H1 (cell line): ENCODE results near the gene RAMP1. TPM values are rescaled to one million over a fixed set of nuclear protein-coding genes. Genes with fewer than 3 reads are reported as not detected.

Source experiments
- CTCF ChIA-PET: fragments of 300-600 bp; sonication (Branson Sonifier 250); formaldehyde crosslinking; loops from one replicate; lab custom pipeline; 2021; ENCODE audit not compliant: partially characterized antibody; lab: Charles Lee
- POLR2A ChIA-PET: fragments of 300-600 bp; sonication (Branson Sonifier 250); formaldehyde crosslinking; loops from one replicate; lab custom pipeline; 2021; ENCODE audit warnings: inconsistent platforms; ENCODE audit not compliant: partially characterized antibody; lab: Charles Lee
- DNase-seq, 2 experiments: peaks; one replicate each; pipeline versions ENCODE4 v3.0.0 to v3.0.0-alpha.2; 2010 to 2022; ENCODE audit warnings: low spot score in 2 of 2, low read depth in 1 of 2, mixed read lengths in 1 of 2
- FAIRE-seq: peaks from 2 replicates; lab custom pipeline; 2011; peaks lifted over from hg19 to GRCh38; lab: Jason Lieb, UNC
- H2AFZ ChIP-seq: 2 replicates; pipeline ENCODE4 v1.8.1; 2012; ENCODE audit warnings: low read length, inconsistent platforms
- H2AK5ac ChIP-seq: 2 replicates; pipeline ENCODE4 v1.6.1; 2013; ENCODE audit warnings: low read depth, low read length
- H2BK120ac ChIP-seq: replicated peaks from 2 replicates; pipeline ENCODE3; 2013; ENCODE audit warnings: low read depth, low read length, inconsistent platforms
- H2BK12ac ChIP-seq: 2 replicates; pipeline ENCODE4 v1.6.1; 2013; ENCODE audit warnings: low read depth, low read length
- H2BK15ac ChIP-seq: 2 replicates; pipeline ENCODE4 v1.6.1; 2013; ENCODE audit warnings: low read length
- H2BK20ac ChIP-seq: 2 replicates; pipeline ENCODE4 v1.6.1; 2013; ENCODE audit warnings: low read length
- H2BK5ac ChIP-seq: 2 replicates; pipeline ENCODE4 v1.6.1; 2013; ENCODE audit warnings: low read depth, low read length
- H3K14ac ChIP-seq: 2 replicates; pipeline ENCODE4 v1.6.1; 2013; ENCODE audit warnings: inconsistent platforms; ENCODE audit not compliant: insufficient read length
- H3K18ac ChIP-seq: 2 replicates; pipeline ENCODE4 v1.6.1; 2013; ENCODE audit warnings: low read length; ENCODE audit errors: extremely low read depth
- H3K23ac ChIP-seq: 2 replicates; pipeline ENCODE4 v1.6.1; 2013; ENCODE audit warnings: inconsistent platforms; ENCODE audit not compliant: insufficient read length
- H3K23me2 ChIP-seq: 2 replicates; pipeline ENCODE4 v1.6.1; 2013; ENCODE audit warnings: low read depth, low read length
- H3K27ac ChIP-seq: 2 replicates; pipeline ENCODE4 v1.6.1; 2011; ENCODE audit warnings: low read depth, low read length, inconsistent platforms
- H3K27me3 ChIP-seq, 4 experiments: replicated peaks in 1 of 4; 1 replicate in 1 of 4; 2 replicates in 3 of 4; pipeline versions ENCODE4 v1.6.1 to v1.8.1; 2011 to 2013; ENCODE audit warnings: low read length in 3 of 4, mild to moderate bottlenecking in 3 of 4, inconsistent platforms in 2 of 4, mixed read lengths in 2 of 4, moderate library complexity in 1 of 4; ENCODE audit not compliant: control insufficient read depth in 3 of 4, insufficient read depth in 3 of 4; ENCODE audit errors: extremely low read depth in 1 of 4
- H3K36me3 ChIP-seq, 4 experiments: 2 replicates each; pipeline versions ENCODE4 v1.6.1 to v1.8.1; 2011 to 2013; ENCODE audit warnings: mild to moderate bottlenecking in 4 of 4, low read length in 3 of 4, moderate library complexity in 2 of 4, control low read depth in 1 of 4, inconsistent platforms in 1 of 4; ENCODE audit not compliant: insufficient read depth in 4 of 4, control insufficient read depth in 2 of 4
- H3K4ac ChIP-seq: replicated peaks from 2 replicates; pipeline ENCODE3; 2013; ENCODE audit warnings: low read length, low read depth, mixed read lengths, inconsistent platforms; ENCODE audit not compliant: insufficient read length
- H3K4me1 ChIP-seq, 4 experiments: replicated peaks in 1 of 4; 1 replicate in 1 of 4; 2 replicates in 3 of 4; pipeline versions ENCODE4 v1.6.1 to v1.8.1; 2011 to 2013; ENCODE audit warnings: low read length in 3 of 4, inconsistent platforms in 2 of 4, mixed read lengths in 1 of 4; ENCODE audit not compliant: insufficient read depth in 4 of 4, control insufficient read depth in 3 of 4
- H3K4me2 ChIP-seq, 2 experiments: 2 replicates each; pipeline versions ENCODE4 v1.6.1 to v1.8.1; 2011 to 2013; ENCODE audit warnings: low read depth in 2 of 2, low read length in 2 of 2, control low read depth in 1 of 2, inconsistent platforms in 1 of 2, mild to moderate bottlenecking in 1 of 2; ENCODE audit not compliant: insufficient read depth in 1 of 2
- H3K4me3 ChIP-seq, 4 experiments: fragments of 200-600, 300-600 bp in 1 of 4; sonication (generic), shearing (Covaris generic), sonication (Bioruptor Twin) in 1 of 4; 2 replicates each; pipeline versions ENCODE4 v1.5.1 to v1.8.1; 2011 to 2016; ENCODE audit warnings: low read length in 4 of 4, low read depth in 3 of 4, control low read depth in 2 of 4, inconsistent platforms in 2 of 4, mild to moderate bottlenecking in 2 of 4, mixed read lengths in 1 of 4, moderate library complexity in 1 of 4; ENCODE audit not compliant: insufficient read depth in 2 of 4; ENCODE audit errors: extremely low read depth in 1 of 4
- H3K56ac ChIP-seq: replicated peaks from 2 replicates; pipeline ENCODE3; 2013; ENCODE audit warnings: low read depth, mild to moderate bottlenecking, mixed read lengths, low read length, inconsistent platforms; ENCODE audit not compliant: insufficient read length
- H3K79me1 ChIP-seq: 2 replicates; pipeline ENCODE4 v1.6.1; 2013; ENCODE audit warnings: low read depth, low read length, control low read depth
- H3K79me2 ChIP-seq, 2 experiments: 2 replicates each; pipeline versions ENCODE4 v1.6.1 to v1.8.1; 2012 to 2013; ENCODE audit warnings: low read length in 2 of 2, mild to moderate bottlenecking in 2 of 2, inconsistent platforms in 1 of 2; ENCODE audit not compliant: insufficient read depth in 2 of 2, control insufficient read depth in 1 of 2
- H3K9ac ChIP-seq, 4 experiments: replicated peaks in 1 of 4; 1 replicate in 1 of 4; 2 replicates in 3 of 4; pipeline versions ENCODE4 v1.6.1 to v1.8.1; 2011 to 2013; ENCODE audit warnings: low read depth in 3 of 4, low read length in 3 of 4, control low read depth in 2 of 4, mild to moderate bottlenecking in 2 of 4, moderate library complexity in 2 of 4, inconsistent platforms in 1 of 4; ENCODE audit errors: extremely low read depth in 1 of 4
- H3K9me3 ChIP-seq, 2 experiments: 2 replicates each; pipeline versions ENCODE4 v1.6.1 to v1.8.1; 2012 to 2013; ENCODE audit warnings: mild to moderate bottlenecking in 2 of 2, moderate library complexity in 2 of 2, control low read depth in 1 of 2, inconsistent platforms in 1 of 2, low read depth in 1 of 2, low read length in 1 of 2, mixed read lengths in 1 of 2; ENCODE audit not compliant: insufficient read depth in 2 of 2
- H4K20me1 ChIP-seq, 2 experiments: replicated peaks in 1 of 2; 2 replicates each; pipeline versions ENCODE3 to v1.8.1; 2011 to 2013; ENCODE audit warnings: inconsistent platforms in 2 of 2, low read length in 2 of 2, mild to moderate bottlenecking in 1 of 2; ENCODE audit not compliant: insufficient read depth in 2 of 2, control insufficient read depth in 1 of 2
- H4K5ac ChIP-seq: 2 replicates; pipeline ENCODE4 v1.6.1; 2013; ENCODE audit warnings: low read length, low read depth, mixed read lengths, inconsistent platforms; ENCODE audit not compliant: insufficient read length
- H4K8ac ChIP-seq: 2 replicates; pipeline ENCODE4 v1.8.0; 2013; ENCODE audit warnings: mild to moderate bottlenecking, moderate library complexity, low read length, inconsistent platforms; ENCODE audit not compliant: insufficient read depth; ENCODE audit errors: extremely low read depth
- H4K91ac ChIP-seq: replicated peaks from 2 replicates; pipeline ENCODE3; 2013; ENCODE audit warnings: low read length, mixed read lengths, inconsistent platforms; ENCODE audit not compliant: insufficient read length
- BACH1 ChIP-seq: IDR thresholded peaks from 2 replicates; pipeline ENCODE4 v1.6.1; 2012; ENCODE audit warnings: low read length, improper control_type of control experiment
- CBX5 ChIP-seq: fragments of 300-800, 300-1000 bp; sonication (generic); IDR thresholded peaks from 2 replicates; pipeline ENCODE4 v1.7.1; 2016; ENCODE audit warnings: antibody characterized with exemption, low read length, low read depth
- GABPA ChIP-seq: IDR thresholded peaks from 2 replicates; pipeline ENCODE4 v1.6.1; 2011; ENCODE audit warnings: mild to moderate bottlenecking, low read length, moderate library complexity, borderline replicate concordance; ENCODE audit not compliant: insufficient read depth
- JUND ChIP-seq: IDR thresholded peaks from 2 replicates; pipeline ENCODE4 v1.6.1; 2011; ENCODE audit warnings: mild to moderate bottlenecking, improper control_type of control experiment, low read length
- NRF1 ChIP-seq: IDR thresholded peaks from 2 replicates; pipeline ENCODE4 v1.6.1; 2011; ENCODE audit warnings: mild to moderate bottlenecking, low read depth, low read length, improper control_type of control experiment
- POU5F1 ChIP-seq: IDR thresholded peaks from 2 replicates; pipeline ENCODE4 v1.6.1; 2011; ENCODE audit warnings: low read depth, mild to moderate bottlenecking, low read length, moderate library complexity
- SIN3A ChIP-seq, 2 experiments: IDR thresholded peaks in 1 of 2; conservative IDR thresholded peaks in 1 of 2; 2 replicates each; pipeline ENCODE4 v1.6.1; 2011 to 2012; ENCODE audit warnings: low read length in 2 of 2, improper control_type of control experiment in 1 of 2, low read depth in 1 of 2, mild to moderate bottlenecking in 1 of 2
- SIRT6 ChIP-seq: IDR thresholded peaks from one replicate; pipeline ENCODE4 v1.7.1; 2012; ENCODE audit warnings: low read length, inconsistent platforms
- SP4 ChIP-seq: IDR thresholded peaks from 2 replicates; pipeline ENCODE4 v1.6.1; 2012; ENCODE audit warnings: low read length, inconsistent platforms
- TCF12 ChIP-seq: IDR thresholded peaks from 2 replicates; pipeline ENCODE4 v1.6.1; 2011; ENCODE audit warnings: low read depth, mild to moderate bottlenecking, low read length
- TEAD4 ChIP-seq: IDR thresholded peaks from 2 replicates; pipeline ENCODE4 v1.6.1; 2012; ENCODE audit warnings: low read depth, low read length, inconsistent platforms, mixed read lengths
- YY1 ChIP-seq: IDR thresholded peaks from 2 replicates; pipeline ENCODE4 v1.6.1; 2011; ENCODE audit warnings: low read depth, mild to moderate bottlenecking, low read length
- ZNF274 ChIP-seq: IDR thresholded peaks from 2 replicates; pipeline ENCODE4 v1.7.0; 2012; ENCODE audit warnings: low read length, borderline replicate concordance; ENCODE audit errors: extremely low read depth
- WGBS, 2 experiments: shearing (Covaris generic) in 1 of 2; methylation state at CpG; one replicate each; pipeline versions ENCODE4 v1.1.6 to v1.1.7; 2013 to 2015; ENCODE audit warnings: low lambda C conversion rate in 2 of 2, mixed read lengths in 2 of 2, inconsistent platforms in 1 of 2, low coverage in 1 of 2, missing lambda C conversion rate in 1 of 2; ENCODE audit not compliant: insufficient replicate concordance in 2 of 2, insufficient coverage in 1 of 2, insufficient read length in 1 of 2; ENCODE audit errors: extremely low coverage in 1 of 2, missing lambda C conversion rate in 1 of 2; 5-methylcytosine and 5-hydroxymethylcytosine counted together
- polyA plus RNA-seq, 7 experiments: library from polyadenylated mRNA; depleted of rRNA in 3 of 7; stranded (reverse) in 5 of 7; unstranded in 2 of 7; fragments of >200 nt in 5 of 7; fragments of 200-250 nt in 2 of 7; gene quantifications; 1 replicate in 5 of 7; 2 replicates in 1 of 7; 4 replicates in 1 of 7; pipeline versions ENCODE4 v1.2.1 to v1.2.3, GENCODE V29; 2011 to 2013; ENCODE audit warnings: missing spikeins in 2 of 7, mixed read lengths in 2 of 7
- total RNA-seq: library from RNA; stranded (reverse); fragmentation: NEBNext Ultra II Directional; extraction: Animal tissue kit (Norgen Biotek cat#: 25700); gene quantifications from 2 replicates; pipeline ENCODE4 v1.2.1, GENCODE V29; 2021

RAMP1 gene
- total and polyA plus RNA-seq, 2 of the 8 experiments (the other 6 are each of a cell fraction or from before 2014, with no cell fraction given): 0.65 to 4.3 TPM

DNA sequence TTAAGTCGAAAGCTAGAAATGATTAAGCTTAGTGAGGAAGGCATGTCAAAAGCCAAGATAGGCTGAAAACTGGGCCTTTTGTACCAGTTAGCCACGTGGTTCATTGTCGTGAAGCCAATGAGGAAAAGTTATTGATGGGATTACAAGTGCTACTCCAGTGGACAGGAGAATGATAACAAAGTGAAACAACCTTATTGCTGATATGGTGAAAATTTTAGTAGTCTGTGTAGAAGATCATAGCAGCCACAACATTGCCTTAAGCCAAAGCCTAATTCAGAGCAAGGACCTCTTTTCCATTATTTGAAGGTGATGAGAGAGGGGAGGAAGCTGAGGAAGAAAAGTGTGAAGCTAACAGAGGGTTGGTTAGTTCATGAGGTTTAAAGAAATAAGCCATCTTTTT, 24.1 kb upstream of the RAMP1 start:
- Histone ChIP-seq H3K4ac (no peak overlapping the region), H3K23me2 (no peaks in the 10 kb centered on the region), H2BK15ac (no peak overlapping the region), H2BK5ac (no peak overlapping the region), H4K5ac (no peak overlapping the region), H4K91ac (no peak overlapping the region), H3K56ac (no peak overlapping the region), H4K20me1 (no peaks in the 10 kb centered on the region), H2BK12ac (no peak overlapping the region), H3K4me2 (no peak overlapping the region), H3K18ac (no peak overlapping the region), H2AFZ (no peak overlapping the region), H2BK20ac (no peak overlapping the region), H3K9me3 (no peaks in the 10 kb centered on the region), H3K4me3 (no peak overlapping the region), H3K27ac (no peak overlapping the region), H3K14ac (no peak overlapping the region), H3K79me1 (no peaks in the 10 kb centered on the region), H3K9ac (no peak overlapping the region), H3K79me2 (no peaks in the 10 kb centered on the region), H3K27me3 (no peaks in the 10 kb centered on the region), H2AK5ac (no peak overlapping the region), H2BK120ac (no peak overlapping the region), H3K23ac (no peak overlapping the region), H3K36me3 (no peaks in the 10 kb centered on the region), H4K8ac (no peak overlapping the region), H3K4me1 (no peaks in the 10 kb centered on the region)
- no peak for TF ChIP-seq SIN3A (conservative IDR thresholded peaks at IDR 0.05 in 1 of 2, IDR thresholded peaks at IDR 0.05 in 1 of 2; ENCODE audit: low read depth in 1 of 2, low read length in 2 of 2)
- no peak for TF ChIP-seq BACH1
- no peak for TF ChIP-seq ZNF274
- TF ChIP-seq CBX5: no peak
- no peak for TF ChIP-seq NRF1
- no peak for TF ChIP-seq TEAD4
- no peak for TF ChIP-seq SP4
- no peak for TF ChIP-seq SIRT6
- TF ChIP-seq POU5F1: no peak
- TF ChIP-seq YY1: no peak
- no peak for TF ChIP-seq JUND
- TF ChIP-seq GABPA: no peak
- TF ChIP-seq TCF12: no peak
- CTCF ChIA-PET: interaction anchor here (0.6 to 1.2 kb wide), 3 partner anchors 10 to 341 kb away, joined by 3 to 5 read pairs (median 3); no protein-coding TSS in a partner anchor
- POLR2A ChIA-PET: no interaction called here
- DNase-seq (no peak), FAIRE-seq (no peak)
- WGBS, 2 experiments: 90% methylated on average over 3 of the region's 3 CpGs; no CpG with 5 or more reads in 1 of the 2 experiments
